Endothelial cell of umbilical vein (primary cell): ENCODE data around the gene RAP1GAP2. TPM values are rescaled to one million over a fixed set of nuclear protein-coding genes. Genes with fewer than 3 reads are reported as not detected.

ENCODE experiments used
- BruUV-seq: library from RNA; stranded (reverse); fragments of 400-500 nt; replicated peaks from 2 replicates; lab custom pipeline; 2021; lab: Mats Ljungman, UMichigan
- CTCF ChIA-PET: fragments of 300-600, 350-600 bp; sonication (Branson Sonifier 250); formaldehyde crosslinking; loops from one replicate; lab custom pipeline; 2021; ENCODE audit warnings: antibody characterized with exemption, inconsistent platforms; lab: Charles Lee
- POLR2A ChIA-PET: fragments of 300-600, 350-600 bp; sonication (Branson Sonifier 250); formaldehyde crosslinking; loops from one replicate; lab custom pipeline; 2021; ENCODE audit warnings: antibody characterized with exemption, inconsistent platforms; lab: Charles Lee
- DNase-seq: peaks from one replicate; pipeline ENCODE4 v3.0.0-alpha.2; 2011; ENCODE audit warnings: low read depth, low spot score
- FAIRE-seq: peaks from 2 replicates; lab custom pipeline; 2011; peaks lifted over from hg19 to GRCh38; lab: Jason Lieb, UNC
- H2AFZ ChIP-seq: 2 replicates; pipeline ENCODE4 v1.6.0; 2012; ENCODE audit warnings: low read depth, low read length, control low read depth, inconsistent platforms
- H3K27ac ChIP-seq: 2 replicates; pipeline ENCODE4 v1.5.1; 2011; ENCODE audit warnings: low read depth, mild to moderate bottlenecking, control low read depth, low read length, moderate library complexity; ENCODE audit not compliant: insufficient read depth
- H3K27me3 ChIP-seq, 2 experiments: 2 replicates each; pipeline versions ENCODE4 v1.6.0 to v1.6.1; 2011; ENCODE audit warnings: low read length in 2 of 2, mixed read lengths in 1 of 2; ENCODE audit not compliant: control insufficient read depth in 2 of 2, insufficient read depth in 2 of 2
- H3K36me3 ChIP-seq, 2 experiments: 2 replicates in 1 of 2; 3 replicates in 1 of 2; pipeline ENCODE4 v1.5.1; 2011; ENCODE audit warnings: low read length in 2 of 2, mild to moderate bottlenecking in 1 of 2, moderate library complexity in 1 of 2; ENCODE audit not compliant: control insufficient read depth in 2 of 2, insufficient read depth in 2 of 2; ENCODE audit errors: extremely low read depth in 1 of 2
- H3K4me1 ChIP-seq: 3 replicates; pipeline ENCODE4 v1.5.1; 2011; ENCODE audit warnings: mild to moderate bottlenecking, low read length; ENCODE audit not compliant: control insufficient read depth, insufficient read depth; ENCODE audit errors: extremely low read depth
- H3K4me2 ChIP-seq: 2 replicates; pipeline ENCODE4 v1.6.1; 2011; ENCODE audit warnings: low read length, control low read depth, mixed read lengths; ENCODE audit not compliant: insufficient read depth
- H3K4me3 ChIP-seq, 3 experiments: fragments of 200-600 bp in 1 of 3; sonication (generic), shearing (Covaris generic) in 1 of 3; replicated peaks in 1 of 3; 2 replicates each; pipeline ENCODE4 v1.5.1; 2011 to 2016; ENCODE audit warnings: control low read depth in 3 of 3, low read length in 3 of 3, mild to moderate bottlenecking in 2 of 3, inconsistent platforms in 1 of 3, low read depth in 1 of 3, moderate library complexity in 1 of 3; ENCODE audit not compliant: insufficient read depth in 1 of 3
- H3K79me2 ChIP-seq: 2 replicates; pipeline ENCODE4 v1.6.0; 2012; ENCODE audit warnings: low read length, inconsistent platforms; ENCODE audit not compliant: control insufficient read depth, insufficient read depth
- H3K9ac ChIP-seq: replicated peaks from 2 replicates; pipeline ENCODE3; 2011; ENCODE audit warnings: low read length, control low read depth; ENCODE audit not compliant: insufficient read depth; ENCODE audit errors: extremely low read depth
- H3K9me1 ChIP-seq: replicated peaks from 3 replicates; pipeline ENCODE4 v1.6.0; 2011; ENCODE audit warnings: mild to moderate bottlenecking, low read length; ENCODE audit not compliant: control insufficient read depth, insufficient read depth; ENCODE audit errors: extremely low read depth
- H3K9me3 ChIP-seq: replicated peaks from 2 replicates; pipeline ENCODE4 v1.5.1; 2012; ENCODE audit warnings: low read length, inconsistent platforms; ENCODE audit not compliant: control insufficient read depth, insufficient read depth
- H4K20me1 ChIP-seq: replicated peaks from 2 replicates; pipeline ENCODE3; 2011; ENCODE audit warnings: mild to moderate bottlenecking, low read length; ENCODE audit not compliant: control insufficient read depth, insufficient read depth; ENCODE audit errors: extremely low read depth
- EZH2 ChIP-seq: IDR thresholded peaks from 2 replicates; pipeline ENCODE4 v1.6.1; 2012; ENCODE audit warnings: borderline replicate concordance, low read depth, mild to moderate bottlenecking, moderate library complexity, low read length, inconsistent platforms; ENCODE audit not compliant: severe bottlenecking
- FOS ChIP-seq: IDR thresholded peaks from 2 replicates; pipeline ENCODE4 v1.6.1; 2011; ENCODE audit warnings: mild to moderate bottlenecking, low read length, moderate library complexity, borderline replicate concordance; ENCODE audit not compliant: insufficient read depth
- GATA2 ChIP-seq: IDR thresholded peaks from 2 replicates; pipeline ENCODE4 v1.7.0; 2011; ENCODE audit warnings: low read depth, mild to moderate bottlenecking, moderate library complexity, mixed read lengths, low read length; ENCODE audit not compliant: insufficient read length, insufficient read depth
- JUN ChIP-seq: IDR thresholded peaks from 2 replicates; pipeline ENCODE4 v1.6.1; 2011; ENCODE audit warnings: borderline replicate concordance, low read depth; ENCODE audit not compliant: insufficient read length, insufficient read depth
- MAX ChIP-seq: IDR thresholded peaks from 2 replicates; pipeline ENCODE4 v1.6.1; 2011; ENCODE audit not compliant: insufficient read depth, insufficient read length
- MYC ChIP-seq: IDR thresholded peaks from one replicate; pipeline ENCODE4 v1.6.1; 2011; ENCODE audit warnings: mild to moderate bottlenecking, low read depth, low read length
- POLR2A ChIP-seq: IDR thresholded peaks from 2 replicates; pipeline ENCODE4 v1.6.1; 2012; ENCODE audit warnings: low read depth, mild to moderate bottlenecking, control low read depth, low read length
- POLR2AphosphoS5 ChIP-seq: IDR thresholded peaks from 2 replicates; pipeline ENCODE4 v1.6.1; 2012; ENCODE audit warnings: low read depth, mild to moderate bottlenecking, control low read depth, low read length, moderate library complexity; ENCODE audit not compliant: insufficient read depth
- dilution Hi-C: fragments of 300-500 bp; cut with MboI; formaldehyde crosslinking; loops from one replicate; pipeline ENCODE4 v1.15.0; 2019; ENCODE audit warnings: low sequenced_read_pairs; ENCODE audit not compliant: extremely low pct_ligation_motif_present
- intact Hi-C: fragments of 100-400 bp; cut with micrococcal nuclease; formaldehyde crosslinking; loops from one replicate; pipeline ENCODE4 v1.10.0; 2022
- polyA plus RNA-seq, 4 experiments: library from polyadenylated mRNA; depleted of rRNA in 3 of 4; stranded (reverse) in 3 of 4; unstranded in 1 of 4; fragments of >200 nt; gene quantifications; 2 replicates each; pipeline versions ENCODE4 v1.2.1 to v1.2.3, GENCODE V29; 2011 to 2012; ENCODE audit warnings: missing spikeins in 1 of 4
- total RNA-seq: library from RNA; stranded (reverse); gene quantifications from 2 replicates; pipeline ENCODE4 v1.2.3, GENCODE V29; 2021
- TF ChIP-seq, protein P1 (sequence below), 2 donors: IDR thresholded peaks; 1 replicate in 1 of 2; 2 replicates in 1 of 2; pipeline ENCODE4 v1.5.1; 2011; ENCODE audit warnings: low read length in 2 of 2, mild to moderate bottlenecking in 2 of 2, moderate library complexity in 2 of 2, control low read depth in 1 of 2, inconsistent platforms in 1 of 2, low read depth in 1 of 2; ENCODE audit not compliant: insufficient read depth in 1 of 2; ENCODE audit errors: extremely low read depth in 1 of 2

Gene RAP1GAP2
- total and polyA plus RNA-seq, 2 donors (not counting 3 experiments of a cell fraction or from before 2014, with no cell fraction given) = 1.4 to 3.6 TPM

- ChIA-PET CTCF (no interaction called here), POLR2A (no interaction called here)
- no peak for TF ChIP-seq POLR2A
- no peak for TF ChIP-seq POLR2AphosphoS5
- no peak for TF ChIP-seq GATA2
- TF ChIP-seq JUN = no peak
- no peak for TF ChIP-seq MAX
- no peak for TF ChIP-seq FOS
- TF ChIP-seq MYC = no peak
- TF ChIP-seq EZH2 = no peak
- TF ChIP-seq, protein P1, sequence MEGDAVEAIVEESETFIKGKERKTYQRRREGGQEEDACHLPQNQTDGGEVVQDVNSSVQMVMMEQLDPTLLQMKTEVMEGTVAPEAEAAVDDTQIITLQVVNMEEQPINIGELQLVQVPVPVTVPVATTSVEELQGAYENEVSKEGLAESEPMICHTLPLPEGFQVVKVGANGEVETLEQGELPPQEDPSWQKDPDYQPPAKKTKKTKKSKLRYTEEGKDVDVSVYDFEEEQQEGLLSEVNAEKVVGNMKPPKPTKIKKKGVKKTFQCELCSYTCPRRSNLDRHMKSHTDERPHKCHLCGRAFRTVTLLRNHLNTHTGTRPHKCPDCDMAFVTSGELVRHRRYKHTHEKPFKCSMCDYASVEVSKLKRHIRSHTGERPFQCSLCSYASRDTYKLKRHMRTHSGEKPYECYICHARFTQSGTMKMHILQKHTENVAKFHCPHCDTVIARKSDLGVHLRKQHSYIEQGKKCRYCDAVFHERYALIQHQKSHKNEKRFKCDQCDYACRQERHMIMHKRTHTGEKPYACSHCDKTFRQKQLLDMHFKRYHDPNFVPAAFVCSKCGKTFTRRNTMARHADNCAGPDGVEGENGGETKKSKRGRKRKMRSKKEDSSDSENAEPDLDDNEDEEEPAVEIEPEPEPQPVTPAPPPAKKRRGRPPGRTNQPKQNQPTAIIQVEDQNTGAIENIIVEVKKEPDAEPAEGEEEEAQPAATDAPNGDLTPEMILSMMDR (IDR thresholded peaks at IDR 0.05; ENCODE audit: extremely low read depth in 1 of 2, insufficient read depth in 1 of 2, low read depth in 1 of 2, low read length in 2 of 2) = no peak
- DNase-seq (no peak), FAIRE-seq (no peak)
- Histone ChIP-seq H3K9me3 (no peaks in the 10 kb centered on the region), H3K27me3 (no peaks in the 10 kb centered on the region), H2AFZ (no peak overlapping the region), H3K4me1 (no peaks in the 10 kb centered on the region), H3K27ac (no peak overlapping the region), H4K20me1 (no peaks in the 10 kb centered on the region), H3K79me2 (no peaks in the 10 kb centered on the region), H3K9ac (no peak overlapping the region), H3K4me3 (no peak overlapping the region), H3K4me2 (no peak overlapping the region), H3K9me1 (no peaks in the 10 kb centered on the region), H3K36me3 (no peaks in the 10 kb centered on the region)
- dilution Hi-C loops = no loop called here
- BruUV-seq = no TSS peak
- intact Hi-C loops = no loop called here
Observed at GRCh38 chr17:2901582-2901981, 105.3 kb downstream of the RAP1GAP2 start.
